HepG2 (cell line): Measurements from ENCODE around the gene MST1. TPM values are rescaled to one million over a fixed set of nuclear protein-coding genes. Genes with fewer than 3 reads are reported as not detected.
A peak's percentile ranks its signal among the peaks of the same experiment; 100 is the strongest.

ENCODE experiments used
- ARID3A ChIP-seq: IDR thresholded peaks from 2 replicates; pipeline ENCODE4 v1.6.1; 2012; ENCODE audit warnings: low read depth, low read length, improper control_type of control experiment
- DNMT1 ChIP-seq: sonication (generic); formaldehyde crosslinking; IDR thresholded peaks from 2 replicates; pipeline ENCODE4 v1.5.1; 2020; ENCODE audit warnings: mild to moderate bottlenecking, missing genetic modification reagents
- FOXJ3 ChIP-seq: sonication (generic); formaldehyde crosslinking; IDR thresholded peaks from 2 replicates; pipeline ENCODE4 v1.4.0; 2020; ENCODE audit warnings: missing genetic modification reagents, mild to moderate bottlenecking, borderline replicate concordance
- HNF1B ChIP-seq: sonication (generic); formaldehyde crosslinking; IDR thresholded peaks from 2 replicates; pipeline ENCODE4 v1.5.1; 2020; ENCODE audit warnings: mild to moderate bottlenecking, moderate library complexity, missing genetic modification reagents
- KAT2B ChIP-seq: fragments of 150-350 bp; IDR thresholded peaks from 2 replicates; pipeline ENCODE4 v1.6.1; 2014; ENCODE audit warnings: low read depth, low read length, borderline replicate concordance
- PATZ1 ChIP-seq: sonication (generic); formaldehyde crosslinking; IDR thresholded peaks from 2 replicates; pipeline ENCODE4 v1.4.0; 2020; ENCODE audit warnings: missing genetic modification reagents
- SOX13 ChIP-seq, 3 experiments: fragments of 450-650 bp in 1 of 3; sonication (generic) in 1 of 3; formaldehyde crosslinking in 1 of 3; IDR thresholded peaks in 2 of 3; conservative IDR thresholded peaks in 1 of 3; 2 replicates each; pipeline versions ENCODE4 v1.5.0 to v1.6.1; 2016 to 2020; ENCODE audit warnings: antibody characterized with exemption in 1 of 3, mild to moderate bottlenecking in 1 of 3, missing compliant biosample characterization in 1 of 3, missing genetic modification reagents in 1 of 3, moderate library complexity in 1 of 3
- TRAFD1 ChIP-seq: sonication (generic); formaldehyde crosslinking; IDR thresholded peaks from 2 replicates; pipeline ENCODE4 v1.5.1; 2020; ENCODE audit warnings: missing genetic modification reagents, mild to moderate bottlenecking, borderline replicate concordance
- ZBTB39 ChIP-seq: sonication (generic); formaldehyde crosslinking; IDR thresholded peaks from 2 replicates; pipeline ENCODE4 v1.5.0; 2020; ENCODE audit warnings: missing genetic modification reagents
- ZFP62 ChIP-seq: sonication (generic); formaldehyde crosslinking; IDR thresholded peaks from 2 replicates; pipeline ENCODE4 v1.4.0; 2020; ENCODE audit warnings: missing genetic modification reagents
- ZKSCAN1 ChIP-seq: fragments of 150-350 bp; IDR thresholded peaks from 2 replicates; pipeline ENCODE4 v1.6.1; 2014; ENCODE audit warnings: low read length
- ZMYM3 ChIP-seq: sonication (generic); formaldehyde crosslinking; IDR thresholded peaks from 2 replicates; pipeline ENCODE4 v1.5.1; 2020; ENCODE audit warnings: mild to moderate bottlenecking, missing genetic modification reagents
- ZNF136 ChIP-seq: sonication (generic); formaldehyde crosslinking; IDR thresholded peaks from 2 replicates; pipeline ENCODE4 v1.8.1; 2022; ENCODE audit warnings: low read depth, mild to moderate bottlenecking, moderate library complexity, missing genetic modification reagents
- ZNF275 ChIP-seq: sonication (generic); formaldehyde crosslinking; IDR thresholded peaks from 2 replicates; pipeline ENCODE4 v1.8.0; 2022; ENCODE audit warnings: missing genetic modification reagents, mild to moderate bottlenecking, inconsistent platforms, borderline replicate concordance
- ZNF331 ChIP-seq: sonication (generic); formaldehyde crosslinking; IDR thresholded peaks from 2 replicates; pipeline ENCODE4 v1.4.0; 2020; ENCODE audit warnings: missing genetic modification reagents
- ZNF782 ChIP-seq: sonication (generic); formaldehyde crosslinking; IDR thresholded peaks from 2 replicates; pipeline ENCODE4 v1.4.0; 2020; ENCODE audit warnings: missing genetic modification reagents, mild to moderate bottlenecking, borderline replicate concordance
- polyA plus RNA-seq, 8 experiments: library from polyadenylated mRNA; depleted of rRNA in 3 of 8; stranded (reverse) in 7 of 8; unstranded in 1 of 8; fragments of >200 nt; fragmentation: Illumina TruSeq in 4 of 8; extraction: Trizol in 4 of 8; gene quantifications; 2 replicates each; pipeline versions ENCODE4 v1.2.1 to v1.2.3, GENCODE V29; 2011 to 2016; ENCODE audit warnings: low read depth in 4 of 8, missing spikeins in 1 of 8, mixed read lengths in 1 of 8; ENCODE audit not compliant: insufficient read depth in 1 of 8
- total RNA-seq, 5 experiments: library from RNA; depleted of rRNA; stranded (reverse); fragments of >200 nt; fragmentation: Illumina TruSeq; extraction: Trizol; gene quantifications; 2 replicates each; pipeline ENCODE4 v1.2.3, GENCODE V29; 2016; ENCODE audit warnings: low read depth in 1 of 5

MST1 gene
- total and polyA plus RNA-seq, 2 of the 13 experiments (the other 11 are each of a cell fraction or from before 2014, with no cell fraction given), result 189 to 452 TPM

- TF ChIP-seq ZBTB39 (CRISPR knock-in tag) (no peak), ZMYM3 (CRISPR knock-in tag) (no peak), FOXJ3 (no peak), ZNF275 (CRISPR knock-in tag) (no peak), TRAFD1 (CRISPR knock-in tag) (no peak), ZNF782 (CRISPR knock-in tag) (no peak), HNF1B (0 out of 2 replicates have a peak, but pooled peaks have one; percentile 27), ZNF136 (CRISPR knock-in tag) (no peak), ZKSCAN1 (no peak), KAT2B (no peak), ARID3A (no peak), ZNF331 (CRISPR knock-in tag) (no peak), DNMT1 (CRISPR knock-in tag) (0 out of 2 replicates have a peak, but pooled peaks have one; percentile 58), ZFP62 (CRISPR knock-in tag) (no peak), SOX13 (IDR thresholded peaks at IDR 0.05) (no peak), SOX13 (CRISPR knock-in tag; conservative IDR thresholded peaks at IDR 0.05 in 1 of 2, IDR thresholded peaks at IDR 0.05 in 1 of 2) (no peak), PATZ1 (CRISPR knock-in tag) (0 out of 2 replicates have a peak, but pooled peaks have one; percentile 19)
Observed at GRCh38 chr3:49703443-49703927, 14.2 kb upstream of the MST1 start (continued).
